GM18873 (cell line): ENCODE data around the gene DNAJC5.

Source experiments
- ATAC-seq: cut with Tn5 transposase; IDR thresholded peaks from one replicate; pipeline ENCODE4 v1.9.1; 2021; ENCODE audit warnings: mild to moderate bottlenecking, moderate library complexity, moderate number of reproducible peaks; ENCODE audit not compliant: unreplicated experiment, low FRiP score

Gene DNAJC5

GRCh38 chr20:63934271-63935068, 39.5 kb downstream of the DNAJC5 start:
- no peak for ATAC-seq

DNA sequence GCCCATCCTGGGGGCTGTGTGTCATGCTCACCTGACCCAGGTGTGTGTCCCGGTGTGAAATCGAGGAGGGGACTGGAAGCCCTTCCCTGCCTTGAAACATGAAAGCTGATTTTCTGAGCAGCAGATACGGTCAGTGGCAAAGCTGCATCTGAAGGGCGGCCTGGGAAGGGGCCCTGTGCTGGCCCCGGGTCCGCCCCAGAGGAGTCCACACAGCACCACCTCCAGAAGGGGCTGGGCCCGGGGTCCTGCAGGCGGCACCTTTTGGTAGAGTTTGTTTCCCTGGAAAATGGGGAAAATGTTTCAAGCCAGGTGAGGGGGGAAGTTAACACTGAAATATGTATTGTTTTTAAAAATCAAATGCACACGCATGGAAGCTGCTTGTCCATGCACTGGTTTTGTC, 40.5 kb downstream of the DNAJC5 start:
- ATAC-seq: no peak

DNA sequence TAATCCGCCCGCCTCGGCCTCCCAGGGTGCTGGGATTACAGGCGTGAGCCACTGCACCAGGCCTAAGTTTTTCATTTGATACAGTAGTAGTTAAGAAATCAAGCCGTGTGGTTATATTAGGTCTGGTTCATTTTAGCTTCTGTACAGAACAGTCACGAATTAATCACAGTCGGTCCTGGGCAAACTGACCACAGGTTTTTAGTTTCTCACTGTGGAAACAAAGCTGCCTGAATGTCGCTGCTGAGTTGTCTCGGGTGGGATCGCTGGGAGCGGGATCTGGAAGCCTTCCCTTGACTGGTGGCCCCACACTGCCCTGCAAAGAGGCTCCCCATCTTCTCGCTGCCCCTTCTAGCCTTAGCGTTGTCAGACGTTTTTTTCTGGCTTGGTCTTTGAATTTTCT, 42.7 kb downstream of the DNAJC5 start:
- ATAC-seq: no peak

GRCh38 chr20:63939061-63939935, 44.4 kb downstream of the DNAJC5 start:
- ATAC-seq: no peak

- ATAC-seq: no peak
These were observed 45.1 kb downstream of the DNAJC5 start for GRCh38 chr20:63940071-63940471.

DNA sequence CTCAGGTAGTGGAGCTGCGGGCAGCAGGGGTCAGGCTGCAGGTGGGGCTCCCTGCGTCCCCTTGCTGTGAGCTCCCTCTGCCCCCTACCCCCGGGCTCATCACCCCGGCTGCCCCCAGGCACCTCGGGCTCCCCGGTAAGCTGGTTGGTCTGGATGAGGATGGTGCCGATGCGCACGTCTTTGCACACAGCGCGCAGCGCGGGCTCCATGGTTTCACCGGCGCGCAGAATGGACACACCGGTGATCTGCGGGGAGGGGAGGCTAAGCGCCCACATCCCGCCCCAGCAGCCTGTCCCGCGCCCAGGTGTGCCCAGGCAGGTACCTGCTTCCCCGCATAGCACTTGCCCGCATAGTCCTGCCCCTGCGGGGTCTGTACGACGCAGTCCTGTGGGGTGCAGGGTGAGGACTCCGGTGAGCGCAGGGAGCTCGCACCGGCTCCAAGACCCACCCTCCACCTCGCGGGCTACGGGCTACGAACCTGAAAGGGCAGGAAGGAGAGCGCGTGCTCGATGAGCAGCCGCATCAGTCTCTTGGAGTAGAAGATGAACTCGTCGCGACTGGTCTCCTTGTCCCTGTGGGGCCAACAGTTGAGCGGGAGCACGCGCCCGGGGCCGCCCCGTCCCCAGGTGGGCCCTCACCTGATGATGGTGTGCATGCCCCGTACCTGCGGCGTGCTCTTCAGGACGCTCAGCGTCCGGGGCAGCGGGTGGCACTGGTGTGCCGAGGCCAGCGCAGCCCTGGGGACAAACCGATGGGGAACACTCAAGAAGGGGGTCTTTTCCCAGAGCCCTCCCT, 45.7 kb downstream of the DNAJC5 start:
- no peak for ATAC-seq

- no peak for ATAC-seq
These were observed 46.6 kb downstream of the DNAJC5 start for GRCh38 chr20:63941282-63942081.

- ATAC-seq: no peak
These were observed 47.5 kb downstream of the DNAJC5 start for GRCh38 chr20:63942250-63942951.

GRCh38 chr20:63942969-63943807, 48.3 kb downstream of the DNAJC5 start:
- ATAC-seq: no peak

DNA sequence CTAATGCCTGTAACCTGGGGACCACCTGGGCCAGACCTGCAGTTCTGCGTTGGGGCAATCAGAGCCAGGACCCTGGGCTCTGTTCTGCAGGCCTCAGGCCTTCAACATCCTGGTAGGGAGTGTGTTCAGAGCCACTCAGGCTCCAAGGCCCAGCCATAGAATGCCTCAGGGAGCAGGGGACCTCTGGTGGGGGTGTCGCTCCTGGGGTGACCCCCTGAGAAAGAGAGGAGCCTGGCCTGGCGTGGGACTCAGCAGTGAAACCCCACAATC, 48.8 kb downstream of the DNAJC5 start:
- no peak for ATAC-seq

GRCh38 chr20:63944078-63944941, 49.4 kb downstream of the DNAJC5 start:
- ATAC-seq: no peak

GRCh38 chr20:63945031-63945658, 50.2 kb downstream of the DNAJC5 start:
- ATAC-seq: no peak

GRCh38 chr20:63945921-63946920, 51.3 kb downstream of the DNAJC5 start:
- no peak for ATAC-seq

DNA sequence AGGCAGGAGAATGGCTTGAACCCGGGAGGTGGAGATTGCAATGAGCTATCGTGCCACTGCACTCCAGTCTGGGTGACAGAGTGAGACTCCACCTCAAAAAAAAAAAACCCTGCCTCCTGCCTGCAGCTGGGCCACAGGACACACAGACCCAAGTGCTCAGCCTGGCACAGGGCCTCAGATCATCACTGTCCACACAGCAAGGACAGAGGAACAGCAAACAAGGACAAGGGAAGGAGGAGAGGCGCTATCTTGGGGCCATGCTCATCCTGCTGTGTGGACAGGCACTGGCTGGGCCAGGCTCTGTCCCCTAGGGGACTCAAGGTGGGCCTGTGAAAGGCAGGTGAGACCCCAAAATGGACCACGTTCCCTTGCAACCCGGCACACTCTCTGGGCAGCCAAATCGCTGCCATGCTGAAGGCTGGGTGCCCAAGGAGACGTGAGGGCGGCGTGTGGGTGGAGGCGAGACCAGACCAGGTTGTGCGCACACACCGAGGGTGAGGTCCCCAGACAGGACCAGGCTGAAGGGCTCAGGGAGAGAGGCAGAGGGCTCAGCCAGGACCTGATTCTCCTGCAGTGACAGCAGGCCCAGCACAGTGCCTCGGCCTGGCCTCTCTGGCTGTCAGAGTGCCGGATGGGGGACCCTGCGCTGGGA, 52.2 kb downstream of the DNAJC5 start:
- no peak for ATAC-seq

- no peak for ATAC-seq
These were observed 52.9 kb downstream of the DNAJC5 start for GRCh38 chr20:63947638-63948456.
